HCT116 (cell line): Measurements from ENCODE around the gene PPP2R1B. TPM values are rescaled to one million over a fixed set of nuclear protein-coding genes. Genes with fewer than 3 reads are reported as not detected.

ENCODE experiments used
- ATAC-seq: fragments of 200-7000 bp; cut with Tn5 transposase; 2 replicates; pipeline ENCODE4 v1.9.1; 2020; ENCODE audit warnings: mild to moderate bottlenecking, moderate library complexity
- BruUV-seq: library from RNA; stranded (reverse); fragments of 400-500 nt; replicated peaks from 2 replicates; lab custom pipeline; 2021; lab: Mats Ljungman, UMichigan
- CTCF ChIA-PET: fragments of 300-600 bp; sonication (Branson Sonifier 250); formaldehyde crosslinking; loops from one replicate; lab custom pipeline; 2021; ENCODE audit warnings: antibody characterized with exemption; lab: Charles Lee
- POLR2A ChIA-PET: fragments of 300-600, 350-600 bp; sonication (Branson Sonifier 250); formaldehyde crosslinking; loops from one replicate; lab custom pipeline; 2021; ENCODE audit warnings: antibody characterized with exemption; lab: Charles Lee
- RAD21 ChIA-PET, 2 experiments: fragments of 300-600 bp; sonication (Branson Sonifier 250); formaldehyde crosslinking; loops; one replicate each; lab custom pipeline; 2023; ENCODE audit warnings: low total read pairs in 2 of 2; ENCODE audit not compliant: uncharacterized antibody in 2 of 2, unreplicated experiment in 2 of 2, low non-redundant PET in 1 of 2; lab: Charles Lee
- DNase-seq: peaks from one replicate; pipeline ENCODE4 v3.0.0-alpha.2; 2010; ENCODE audit warnings: low read depth, low spot score
- H2AFZ ChIP-seq: fragments of 200-600 bp; shearing (Covaris generic), sonication (generic); 2 replicates; pipeline ENCODE4 v1.6.1; 2017; ENCODE audit warnings: low read depth, mixed run types, mixed read lengths, antibody characterized with exemption, low read length; ENCODE audit not compliant: poor library complexity, severe bottlenecking
- H3K27ac ChIP-seq: 2 replicates; pipeline ENCODE4 v1.5.1; 2012; ENCODE audit warnings: low read depth, low read length
- H3K27me3 ChIP-seq: fragments of 200-600 bp; sonication (generic); 2 replicates; pipeline ENCODE4 v1.6.1; 2016; ENCODE audit warnings: mixed run types, low read length, mixed read lengths; ENCODE audit not compliant: insufficient read depth
- H3K36me3 ChIP-seq, 2 experiments: fragments of 200-500 bp in 1 of 2; fragments of 200-600 bp in 1 of 2; sonication (Bioruptor generic) in 1 of 2; sonication (generic) in 1 of 2; 2 replicates each; pipeline versions ENCODE4 v1.5.1 to v1.6.1; 2014 to 2016; ENCODE audit warnings: low read length in 2 of 2, inconsistent platforms in 1 of 2, mixed read lengths in 1 of 2, mixed run types in 1 of 2; ENCODE audit not compliant: insufficient read depth in 2 of 2, control insufficient read depth in 1 of 2
- H3K4me1 ChIP-seq, 2 experiments: fragments of 200-600 bp in 1 of 2; sonication (generic) in 1 of 2; 2 replicates each; pipeline versions ENCODE4 v1.5.1 to v1.6.1; 2012 to 2017; ENCODE audit warnings: low read length in 2 of 2, inconsistent platforms in 1 of 2, mild to moderate bottlenecking in 1 of 2, mixed read lengths in 1 of 2, mixed run types in 1 of 2, moderate library complexity in 1 of 2; ENCODE audit not compliant: insufficient read depth in 2 of 2, control insufficient read depth in 1 of 2
- H3K4me2 ChIP-seq: fragments of 200-600 bp; sonication (generic); 2 replicates; pipeline ENCODE4 v1.6.1; 2017; ENCODE audit warnings: mixed run types, low read length, mixed read lengths
- H3K4me3 ChIP-seq, 2 experiments: fragments of 200-600 bp in 1 of 2; sonication (generic) in 1 of 2; replicated peaks in 1 of 2; 2 replicates each; pipeline ENCODE4 v1.5.1; 2011 to 2016; ENCODE audit warnings: low read length in 2 of 2, control low read depth in 1 of 2, low read depth in 1 of 2, mild to moderate bottlenecking in 1 of 2, mixed read lengths in 1 of 2, mixed run types in 1 of 2
- H3K79me2 ChIP-seq: fragments of 200-600 bp; sonication (generic); 2 replicates; pipeline ENCODE4 v1.6.1; 2017; ENCODE audit warnings: mild to moderate bottlenecking, mixed run types, low read length, moderate library complexity, mixed read lengths; ENCODE audit not compliant: insufficient read depth
- H3K9ac ChIP-seq: fragments of 200-600 bp; sonication (generic); 2 replicates; pipeline ENCODE4 v1.6.1; 2016; ENCODE audit warnings: low read length, mixed read lengths
- H3K9me2 ChIP-seq: fragments of 200-600 bp; sonication (generic), shearing (Covaris generic); 2 replicates; pipeline ENCODE4 v1.6.1; 2017; ENCODE audit warnings: mixed run types, mild to moderate bottlenecking, moderate library complexity; ENCODE audit not compliant: insufficient read depth
- H3K9me3 ChIP-seq, 2 experiments: fragments of 200-500 bp in 1 of 2; fragments of 200-600 bp in 1 of 2; sonication (Bioruptor generic) in 1 of 2; sonication (generic) in 1 of 2; 2 replicates each; pipeline ENCODE4 v1.6.1; 2014 to 2017; ENCODE audit warnings: low read length in 2 of 2, mixed read lengths in 2 of 2, inconsistent platforms in 1 of 2, low read depth in 1 of 2, mild to moderate bottlenecking in 1 of 2, mixed run types in 1 of 2, moderate library complexity in 1 of 2; ENCODE audit not compliant: control insufficient read depth in 1 of 2, insufficient read depth in 1 of 2
- H4K20me1 ChIP-seq: fragments of 200-600 bp; sonication (generic), shearing (Covaris generic); 2 replicates; pipeline ENCODE4 v1.6.1; 2017; ENCODE audit warnings: mixed run types, mild to moderate bottlenecking, moderate library complexity; ENCODE audit not compliant: insufficient read depth
- CBX3 ChIP-seq: IDR thresholded peaks from 2 replicates; pipeline ENCODE4 v1.6.1; 2012; ENCODE audit warnings: low read depth
- EZH2phosphoT487 ChIP-seq: fragments of 200-600 bp; IDR thresholded peaks from 2 replicates; pipeline ENCODE4 v1.6.1; 2018; ENCODE audit warnings: antibody characterized with exemption, borderline replicate concordance
- MAX ChIP-seq: IDR thresholded peaks from 2 replicates; pipeline ENCODE4 v1.6.1; 2012
- POLR2AphosphoS5 ChIP-seq: IDR thresholded peaks from 2 replicates; pipeline ENCODE4 v1.6.1; 2011; ENCODE audit warnings: mild to moderate bottlenecking, low read depth, low read length, moderate library complexity
- SP1 ChIP-seq: IDR thresholded peaks from 2 replicates; pipeline ENCODE4 v1.6.1; 2012; ENCODE audit warnings: low read depth
- YY1 ChIP-seq: IDR thresholded peaks from 2 replicates; pipeline ENCODE4 v1.6.1; 2011; ENCODE audit warnings: low read length, low read depth, moderate library complexity, mild to moderate bottlenecking; ENCODE audit not compliant: insufficient replicate concordance; ENCODE audit errors: extremely low read depth
- intact Hi-C: fragments of 100-400 bp; cut with micrococcal nuclease; formaldehyde crosslinking; loops from 2 replicates; pipeline ENCODE4 v1.10.0; 2022
- total RNA-seq: library from RNA; stranded (reverse); gene quantifications from one replicate; pipeline ENCODE4 v1.2.1, GENCODE V29; 2021; ENCODE audit not compliant: unreplicated experiment
- TF ChIP-seq, protein P1 (sequence below): IDR thresholded peaks from 2 replicates; pipeline ENCODE4 v1.6.1; 2012

Gene PPP2R1B
- total RNA-seq, 1 experiment from 2014 or later = 24.9 TPM

- TF ChIP-seq MAX (no peak), YY1 (no peak), POLR2AphosphoS5 (no peak), SP1 (no peak), CBX3 (no peak)
- TF ChIP-seq, protein P1, sequence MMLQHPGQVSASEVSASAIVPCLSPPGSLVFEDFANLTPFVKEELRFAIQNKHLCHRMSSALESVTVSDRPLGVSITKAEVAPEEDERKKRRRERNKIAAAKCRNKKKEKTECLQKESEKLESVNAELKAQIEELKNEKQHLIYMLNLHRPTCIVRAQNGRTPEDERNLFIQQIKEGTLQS = no peak
- Histone ChIP-seq H4K20me1 (no peaks in the 10 kb centered on the region), H3K79me2 (no peaks in the 10 kb centered on the region), H3K36me3 (peaks cover 0 to 17% of the 10 kb centered on the region in 2 experiments; a peak in 2 of 4 replicates), H3K9me3 (no peaks in the 10 kb centered on the region), H3K4me3 (no peak overlapping the region), H3K4me2 (no peak overlapping the region), H3K9me2 (no peaks in the 10 kb centered on the region), H3K27me3 (no peaks in the 10 kb centered on the region), H3K4me1 (no peaks in the 10 kb centered on the region), H2AFZ (no peak overlapping the region), H3K27ac (no peak overlapping the region), H3K9ac (no peak overlapping the region)
- CTCF ChIA-PET = no interaction called here
- no peak for DNase-seq
- intact Hi-C loops = no loop called here
- POLR2A ChIA-PET = no interaction called here
- no peak for ATAC-seq
- RAD21 ChIA-PET = no interaction called here
- BruUV-seq = no TSS peak
Measured at GRCh38 chr11:111707691-111708067, 58.5 kb downstream of the PPP2R1B start.

DNA sequence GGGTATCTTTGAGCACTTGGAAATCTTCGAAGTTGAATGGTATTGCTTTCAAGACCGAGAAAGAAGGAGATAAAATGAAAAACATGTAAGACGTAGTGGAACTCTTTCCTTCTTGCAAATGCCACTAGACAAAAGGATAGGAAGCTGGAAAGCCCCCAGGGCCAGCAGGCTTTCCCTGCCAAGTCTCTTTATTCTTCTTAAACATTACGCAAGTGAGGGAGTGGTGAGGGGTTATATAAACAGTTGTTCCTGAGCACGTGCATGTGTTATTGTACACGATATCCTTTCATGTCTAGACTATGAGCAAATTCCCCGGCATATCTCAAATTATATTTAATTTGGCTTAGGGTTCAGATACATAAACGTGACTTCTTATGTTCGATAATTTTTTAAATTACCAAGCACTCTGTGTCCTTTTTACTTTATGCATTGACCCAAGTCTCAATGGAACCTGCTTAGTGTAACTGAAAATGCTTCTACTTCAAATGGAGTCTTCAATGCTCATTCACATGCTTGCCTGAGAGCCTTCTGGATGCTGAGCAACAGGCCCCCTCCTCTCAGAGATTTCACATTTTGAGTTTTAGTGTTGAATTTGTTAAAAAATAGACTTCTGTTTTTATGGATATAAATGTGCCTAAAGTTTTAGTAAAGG is 59.0 kb downstream of the PPP2R1B start:
- intact Hi-C loops = no loop called here
- DNase-seq = no peak
- Histone ChIP-seq H3K27me3 (no peaks in the 10 kb centered on the region), H3K79me2 (no peaks in the 10 kb centered on the region), H3K4me3 (no peak overlapping the region), H3K9ac (no peak overlapping the region), H3K4me1 (no peaks in the 10 kb centered on the region), H3K4me2 (no peak overlapping the region), H3K9me3 (no peaks in the 10 kb centered on the region), H3K9me2 (no peaks in the 10 kb centered on the region), H4K20me1 (no peaks in the 10 kb centered on the region), H2AFZ (no peak overlapping the region), H3K36me3 (peaks cover 0 to 13% of the 10 kb centered on the region in 2 experiments; a peak in 2 of 4 replicates), H3K27ac (no peak overlapping the region)
- ATAC-seq = no peak
- TF ChIP-seq EZH2phosphoT487 = no peak
- RAD21 ChIA-PET = no interaction called here
- BruUV-seq = no TSS peak
- CTCF ChIA-PET = no interaction called here
- POLR2A ChIA-PET = no interaction called here
